Adrenal gland (tissue), 12 donors: Measurements from ENCODE around the gene RGS9. TPM values are rescaled to one million over a fixed set of nuclear protein-coding genes. Genes with fewer than 3 reads are reported as not detected.

ENCODE experiments used
- DNase-seq, 7 donors: peaks; one replicate each; pipeline ENCODE4 v3.0.0-alpha.2; 2019 to 2020
- H3K27ac ChIP-seq, 5 donors: fragments of 200-600 bp; sonication (generic) in 4 of 5; 1 replicate in 3 of 5; 2 replicates in 2 of 5; pipeline versions ENCODE4 v1.5.1 to v1.8.0; 2016 to 2020; ENCODE audit warnings: mild to moderate bottlenecking in 1 of 5
- H3K27me3 ChIP-seq: fragments of 200-600 bp; 2 replicates; pipeline ENCODE4 v1.8.0; 2021
- H3K36me3 ChIP-seq, 2 donors: fragments of 200-600 bp; replicated peaks in 1 of 2; 1 replicate in 1 of 2; 2 replicates in 1 of 2; pipeline versions ENCODE4 v1.5.1 to v1.8.0; 2018 to 2022
- H3K4me1 ChIP-seq, 2 donors: fragments of 200-600 bp; replicated peaks in 1 of 2; 1 replicate in 1 of 2; 2 replicates in 1 of 2; pipeline versions ENCODE4 v1.5.1 to v1.8.0; 2018 to 2021
- H3K4me3 ChIP-seq, 4 donors: fragments of 200-600 bp; sonication (generic) in 3 of 4; one replicate each; pipeline ENCODE4 v1.5.1; 2016 to 2018
- H3K9me3 ChIP-seq, 3 donors: fragments of 200-600 bp; sonication (generic) in 1 of 3; replicated peaks in 1 of 3; 1 replicate in 2 of 3; 2 replicates in 1 of 3; pipeline versions ENCODE4 v1.5.1 to v1.8.0; 2016 to 2021
- POLR2A ChIP-seq, 2 donors: fragments of 450-650 bp; IDR thresholded peaks; one replicate each; pipeline ENCODE4 v1.6.1; 2017; ENCODE audit warnings: antibody characterized with exemption in 2 of 2, mild to moderate bottlenecking in 2 of 2, moderate library complexity in 1 of 2
- WGBS, 4 donors: extraction: QIAGEN DNeasy Blood & Tissue Kit in 2 of 4; methylation state at CpG; one replicate each; pipeline versions ENCODE4 v1.1.5 to v1.1.7; 2013 to 2017; 5-methylcytosine and 5-hydroxymethylcytosine counted together
- intact Hi-C, 2 donors: fragments of 100-400 bp; cut with DNase I; formaldehyde crosslinking; loops; one replicate each; pipeline versions ENCODE4 v1.14.1 to v1.15.0; 2022 to 2023
- polyA plus RNA-seq, 3 donors: library from polyadenylated mRNA; stranded (reverse); fragments of 200-250 nt in 2 of 3; fragments of 350-450 nt in 1 of 3; fragmentation: Illumina TruSeq in 1 of 3; extraction: RNeasy Lipid Tissue Mini Kit (QIAGEN cat#74804) in 1 of 3; gene quantifications; one replicate each; pipeline ENCODE4 v1.2.3, GENCODE V29; 2013 to 2014
- total RNA-seq, 9 donors: library from RNA; depleted of rRNA in 4 of 9; stranded (reverse); fragments of >200 nt in 4 of 9; fragments of 120-200 nt in 1 of 9; fragmentation: NEBNext Ultra II Directional in 1 of 9; extraction: Animal tissue kit (Norgen Biotek cat#: 25700) in 1 of 9; gene quantifications; one replicate each; pipeline versions ENCODE4 v1.1.0 to v1.2.4, GENCODE V29; 2013 to 2023
- TF ChIP-seq, protein P1 (sequence below), 6 experiments: fragments of 450-650 bp in 4 of 6; fragments of 200-600 bp in 2 of 6; sonication (generic) in 1 of 6; IDR thresholded peaks; 1 replicate in 5 of 6; 2 replicates in 1 of 6; pipeline versions ENCODE4 v1.5.1 to v1.8.0; 2016 to 2021; ENCODE audit warnings: antibody characterized with exemption in 6 of 6, mild to moderate bottlenecking in 2 of 6, moderate library complexity in 1 of 6
- donor health status: healthy with polysubstance abuse.
- donor health status: Bipolar disorder and iron deficiency.
- donor health status: DM: yes; HTN: yes; CAD: no.
- donor health status: DM: no; HTN: no; CAD: no.
- donor health status: DM: no; HTN: no; CAD: no.
- donor health status: DM: yes; HTN: yes; CAD: no.

RGS9 gene
- total and polyA plus RNA-seq, 12 donors, result 4.3 to 32.3 (median 14.4) TPM

DNA sequence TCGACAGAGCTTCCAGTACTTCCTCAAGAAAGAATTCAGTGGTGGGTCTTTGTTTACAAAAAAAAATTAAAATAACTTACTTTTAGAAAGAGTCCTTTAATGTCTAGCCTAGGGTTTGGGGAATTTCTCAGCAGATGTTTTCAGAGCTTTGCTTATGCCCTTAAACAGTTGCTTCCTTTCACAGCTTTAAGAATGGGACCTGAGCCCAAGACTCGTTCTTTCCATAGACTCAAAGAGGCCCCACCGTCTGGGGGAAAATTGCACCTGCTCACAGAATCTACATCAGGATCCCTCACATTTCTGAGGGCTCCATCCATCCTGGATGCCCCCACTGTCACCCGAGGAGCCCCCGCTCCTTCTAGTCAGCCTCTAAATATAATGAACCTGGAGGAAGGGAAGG lies 60.0 kb downstream of the RGS9 start:
- no peak overlapping the region for H3K27ac ChIP-seq
- no peaks in the 10 kb centered on the region for H3K36me3 ChIP-seq
- peaks cover 6 to 7% of the 10 kb centered on the region in 2 donors for H3K4me1 ChIP-seq
- 79 to 94% (median 81%) methylated on average over 5 of the region's 5 CpGs for WGBS, 4 donors
- DNase-seq, result no peak
- no peaks in the 10 kb centered on the region for H3K27me3 ChIP-seq
- H3K9me3 ChIP-seq, result no peaks in the 10 kb centered on the region
- intact Hi-C loops, result loop anchor here in 1 of 2 donors (5.0 to 10.0 kb wide), 2 partner anchors 60 to 262 kb away; partner anchors contain the start of gene RGS9
- TF ChIP-seq POLR2A (IDR thresholded peaks at IDR 0.05), result no peak
- TF ChIP-seq, protein P1, sequence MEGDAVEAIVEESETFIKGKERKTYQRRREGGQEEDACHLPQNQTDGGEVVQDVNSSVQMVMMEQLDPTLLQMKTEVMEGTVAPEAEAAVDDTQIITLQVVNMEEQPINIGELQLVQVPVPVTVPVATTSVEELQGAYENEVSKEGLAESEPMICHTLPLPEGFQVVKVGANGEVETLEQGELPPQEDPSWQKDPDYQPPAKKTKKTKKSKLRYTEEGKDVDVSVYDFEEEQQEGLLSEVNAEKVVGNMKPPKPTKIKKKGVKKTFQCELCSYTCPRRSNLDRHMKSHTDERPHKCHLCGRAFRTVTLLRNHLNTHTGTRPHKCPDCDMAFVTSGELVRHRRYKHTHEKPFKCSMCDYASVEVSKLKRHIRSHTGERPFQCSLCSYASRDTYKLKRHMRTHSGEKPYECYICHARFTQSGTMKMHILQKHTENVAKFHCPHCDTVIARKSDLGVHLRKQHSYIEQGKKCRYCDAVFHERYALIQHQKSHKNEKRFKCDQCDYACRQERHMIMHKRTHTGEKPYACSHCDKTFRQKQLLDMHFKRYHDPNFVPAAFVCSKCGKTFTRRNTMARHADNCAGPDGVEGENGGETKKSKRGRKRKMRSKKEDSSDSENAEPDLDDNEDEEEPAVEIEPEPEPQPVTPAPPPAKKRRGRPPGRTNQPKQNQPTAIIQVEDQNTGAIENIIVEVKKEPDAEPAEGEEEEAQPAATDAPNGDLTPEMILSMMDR (IDR thresholded peaks at IDR 0.05), result no peak
- H3K4me3 ChIP-seq, result no peak overlapping the region

DNA sequence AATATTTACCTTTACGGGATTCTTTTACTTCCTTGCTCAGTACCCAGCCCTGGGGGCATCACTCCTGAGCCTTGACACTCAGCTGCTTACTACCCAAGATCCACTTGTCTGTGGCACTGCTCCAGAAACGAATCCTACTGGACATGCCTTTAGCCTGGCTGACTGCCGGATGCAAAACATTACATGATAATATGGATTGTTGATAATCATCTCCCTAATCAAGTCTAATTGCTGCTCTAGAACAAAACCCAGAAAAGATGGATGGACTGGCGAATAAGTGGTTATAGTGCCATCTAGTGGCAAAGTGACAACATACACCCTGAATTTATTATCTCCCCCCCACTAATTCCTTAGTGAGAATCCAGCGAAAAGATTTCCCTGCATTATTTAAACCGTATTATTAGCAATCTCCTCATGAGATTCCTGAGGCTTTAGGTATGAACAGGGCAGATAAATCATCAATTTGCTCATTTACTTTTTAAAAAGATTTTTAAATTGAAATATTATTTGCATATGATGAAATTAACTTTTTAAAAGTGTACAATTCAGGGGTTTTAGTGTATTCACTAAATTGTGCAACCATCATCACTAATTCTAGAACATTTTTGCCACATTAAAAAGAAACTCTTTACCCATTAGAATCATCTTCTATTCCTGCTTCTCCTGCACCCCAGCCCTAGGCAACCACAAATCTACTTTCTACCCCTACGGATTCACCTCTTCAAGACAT lies 61.6 kb downstream of the RGS9 start:
- H3K9me3 ChIP-seq, result no peaks in the 10 kb centered on the region
- TF ChIP-seq, protein P1 (IDR thresholded peaks at IDR 0.05), result peak; percentile 78 to 92 (median 89)
- no peak for TF ChIP-seq POLR2A (IDR thresholded peaks at IDR 0.05)
- no peaks in the 10 kb centered on the region for H3K27me3 ChIP-seq
- 18 to 19% (median 18%) methylated on average over 7 of the region's 7 CpGs for WGBS, 4 donors
- peak in 4 of 7 donors; percentile 18 to 55 (median 34) for DNase-seq
- H3K4me3 ChIP-seq, result no peak overlapping the region
- no peak overlapping the region for H3K27ac ChIP-seq
- intact Hi-C loops, result loop anchor here in 1 of 2 donors (5.0 to 10.0 kb wide), 2 partner anchors 62 to 264 kb away; partner anchors contain the start of gene RGS9
- H3K4me1 ChIP-seq, result no peaks in the 10 kb centered on the region
- H3K36me3 ChIP-seq, result no peaks in the 10 kb centered on the region

DNA sequence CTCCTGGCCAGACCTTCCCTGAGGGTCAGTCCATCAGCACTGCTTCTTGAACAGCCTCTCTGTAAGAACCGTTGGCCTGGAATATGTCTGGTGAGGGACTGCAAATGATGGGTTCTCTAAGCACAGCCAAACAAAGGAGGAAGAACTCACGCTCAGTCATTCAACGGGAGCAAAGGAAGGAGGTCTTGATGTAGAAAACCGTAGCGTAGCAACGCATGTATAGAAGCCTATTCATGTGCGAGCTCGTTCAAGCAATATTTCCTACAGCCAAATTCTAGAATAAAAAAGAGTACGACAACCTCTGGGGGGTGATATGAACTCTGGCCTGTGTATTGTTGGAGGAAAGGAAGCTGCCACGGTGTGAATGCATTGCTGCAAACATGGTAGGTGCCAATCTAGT lies 64.2 kb downstream of the RGS9 start:
- Histone ChIP-seq H3K9me3 (no peaks in the 10 kb centered on the region), H3K4me1 (no peaks in the 10 kb centered on the region), H3K36me3 (no peaks in the 10 kb centered on the region), H3K27me3 (no peaks in the 10 kb centered on the region), H3K27ac (no peak overlapping the region), H3K4me3 (no peak overlapping the region)
- TF ChIP-seq POLR2A (IDR thresholded peaks at IDR 0.05), result no peak
- TF ChIP-seq, protein P1 (IDR thresholded peaks at IDR 0.05), result no peak
- no peak for DNase-seq
- intact Hi-C loops, result no loop called here
- WGBS, 4 donors, result 85 to 89% (median 88%) methylated on average over 10 of the region's 10 CpGs

DNA sequence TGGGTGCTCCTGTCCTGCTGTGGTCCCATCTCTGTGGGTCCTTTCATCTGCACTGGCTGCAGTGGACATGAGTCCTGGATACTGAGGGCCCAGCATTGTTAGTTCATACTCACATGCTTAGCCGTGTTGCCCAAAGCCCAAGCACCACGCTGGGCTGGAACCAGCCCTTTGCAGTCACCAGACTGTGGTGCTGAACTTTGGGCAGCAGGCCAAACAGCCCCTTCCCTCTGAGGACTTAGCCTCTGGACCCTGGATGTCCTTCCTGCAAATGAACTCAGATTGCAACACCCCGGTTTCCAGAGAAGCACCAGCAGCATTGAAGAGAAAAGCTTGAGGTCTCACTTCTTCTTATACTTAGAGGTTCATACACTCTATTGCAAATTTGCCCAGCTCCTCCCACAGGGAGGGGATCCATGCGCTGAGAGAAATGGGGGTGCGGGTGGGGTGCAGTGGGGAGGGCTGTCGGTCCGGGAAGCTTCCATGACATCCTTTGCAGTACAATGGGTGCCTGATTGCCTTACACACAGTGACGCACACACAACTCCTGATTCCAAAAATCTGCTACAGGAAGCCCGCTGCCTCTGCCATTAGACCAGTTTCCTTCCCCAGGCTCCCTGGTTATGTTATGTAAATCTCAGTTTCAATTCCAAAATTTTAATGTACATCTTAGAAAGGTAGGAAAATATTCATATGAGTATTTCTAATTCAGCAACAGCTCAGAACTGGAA lies 65.8 kb downstream of the RGS9 start:
- whole genome bisulfite sequencing, 4 donors, result 71 to 87% (median 81%) methylated on average over 8 to 9 of the region's 9 CpGs

More for the DNA sequence above, 65.8 kb downstream of the RGS9 start:
- Histone ChIP-seq H3K9me3 (no peaks in the 10 kb centered on the region), H3K36me3 (no peaks in the 10 kb centered on the region), H3K27me3 (no peaks in the 10 kb centered on the region), H3K4me1 (no peaks in the 10 kb centered on the region), H3K27ac (no peak overlapping the region), H3K4me3 (no peak overlapping the region)
- peak in 1 of 7 donors; percentile 10 for DNase-seq
- TF ChIP-seq, protein P1 (IDR thresholded peaks at IDR 0.05), result no peak
- no peak for TF ChIP-seq POLR2A (IDR thresholded peaks at IDR 0.05)
- intact Hi-C loops, result no loop called here
